ENCODE results near the gene OR10P1.

Gene OR10P1

GRCh38 chr12:55651299-55651683 lies 14.6 kb downstream of the OR10P1 start:
- no peak for DNase-seq (ENCODE audit: low read depth)

- DNase-seq (ENCODE audit: low read depth) = no peak
These were observed 15.7 kb downstream of the OR10P1 start for GRCh38 chr12:55652352-55652751.

GRCh38 chr12:55653031-55653430 lies 16.3 kb downstream of the OR10P1 start:
- no peak for DNase-seq (ENCODE audit: low read depth)

- no peak for DNase-seq (ENCODE audit: low read depth)
These were observed 18.0 kb downstream of the OR10P1 start for GRCh38 chr12:55654511-55655214.

GRCh38 chr12:55657212-55657611 lies 20.5 kb downstream of the OR10P1 start:
- no peak for DNase-seq (ENCODE audit: low read depth)

- no peak for DNase-seq (ENCODE audit: low read depth)
These were observed 21.5 kb downstream of the OR10P1 start for GRCh38 chr12:55658212-55658611.

- no peak for DNase-seq (ENCODE audit: low read depth)
These were observed 22.1 kb downstream of the OR10P1 start for GRCh38 chr12:55658635-55659391.

GRCh38 chr12:55659486-55660385 lies 23.0 kb downstream of the OR10P1 start:
- DNase-seq (ENCODE audit: low read depth) = peak; percentile 52

- no peak for DNase-seq (ENCODE audit: low read depth)
These were observed 26.7 kb downstream of the OR10P1 start for GRCh38 chr12:55663391-55663790.

- DNase-seq (ENCODE audit: low read depth) = no peak
These were observed 28.1 kb downstream of the OR10P1 start for GRCh38 chr12:55664826-55665225.

- no peak for DNase-seq (ENCODE audit: low read depth)
These were observed 29.8 kb downstream of the OR10P1 start for GRCh38 chr12:55666508-55666907.

- no peak for DNase-seq (ENCODE audit: low read depth)
These were observed 33.6 kb downstream of the OR10P1 start for GRCh38 chr12:55670276-55670675.

- DNase-seq (ENCODE audit: low read depth) = no peak
These were observed 35.1 kb downstream of the OR10P1 start for GRCh38 chr12:55671746-55672145.

- DNase-seq (ENCODE audit: low read depth) = no peak
These were observed 36.9 kb downstream of the OR10P1 start for GRCh38 chr12:55673638-55674037.

- DNase-seq (ENCODE audit: low read depth) = no peak
These were observed 39.0 kb downstream of the OR10P1 start for GRCh38 chr12:55675666-55676065.

GRCh38 chr12:55676707-55677106 lies 40.0 kb downstream of the OR10P1 start:
- no peak for DNase-seq (ENCODE audit: low read depth)

GRCh38 chr12:55679691-55680090 lies 43.0 kb downstream of the OR10P1 start:
- DNase-seq (ENCODE audit: low read depth) = no peak

- DNase-seq (ENCODE audit: low read depth) = peak; percentile 71
These were observed 44.7 kb downstream of the OR10P1 start for GRCh38 chr12:55681142-55682077.

- no peak for DNase-seq (ENCODE audit: low read depth)
These were observed 45.5 kb downstream of the OR10P1 start for GRCh38 chr12:55682087-55682796.

- DNase-seq (ENCODE audit: low read depth) = no peak
These were observed 47.0 kb downstream of the OR10P1 start for GRCh38 chr12:55683676-55684075.
